GM13977 (cell line): Measurements from ENCODE around the gene APOC1.

Experiments
- DNase-seq: peaks from one replicate; pipeline ENCODE4 v3.0.0; 2012; ENCODE audit warnings: low spot score
- in situ Hi-C: fragments of 300-500 bp; cut with MboI; formaldehyde crosslinking; loops from one replicate; pipeline ENCODE4 v1.12.0; 2022; ENCODE audit warnings: low sequenced_read_pairs, low pct_unique_long_range_greater_than_20kb, mixed read lengths, inconsistent platforms; ENCODE audit not compliant: unreplicated experiment
- TF ChIP-seq, protein P1 (sequence below): IDR thresholded peaks from 2 replicates; pipeline ENCODE4 v1.5.1; 2012; ENCODE audit warnings: mild to moderate bottlenecking, control low read depth; ENCODE audit not compliant: insufficient read depth; ENCODE audit errors: extremely low read depth, missing control alignments

The APOC1 gene

DNA sequence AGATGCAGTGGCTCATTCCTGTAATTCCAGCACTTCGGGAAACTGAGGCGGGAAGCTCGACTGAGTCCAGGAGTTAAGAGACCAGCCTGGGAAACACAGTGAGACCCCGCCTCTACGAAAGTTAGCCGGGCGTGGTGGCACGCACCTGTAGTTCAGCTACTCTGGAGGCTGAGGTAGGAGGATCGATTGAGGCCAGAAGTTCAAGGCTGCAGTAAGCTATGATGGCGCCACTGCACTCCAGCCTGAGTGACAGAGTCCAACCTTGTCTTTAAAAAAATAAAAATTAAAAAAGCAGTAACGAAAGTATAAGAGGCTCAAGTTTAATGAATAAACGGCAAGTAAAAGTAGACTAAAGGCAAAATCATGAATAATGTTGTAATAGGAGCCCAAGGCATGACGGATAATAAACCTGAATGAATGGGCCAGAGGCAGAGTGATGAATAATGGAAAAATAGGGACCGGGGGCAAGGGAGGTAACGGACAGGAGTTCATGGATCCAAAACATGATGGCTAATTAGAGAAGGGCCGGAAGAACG lies 24.5 kb upstream of the APOC1 start:
- DNase-seq, result no peak
- TF ChIP-seq, protein P1, sequence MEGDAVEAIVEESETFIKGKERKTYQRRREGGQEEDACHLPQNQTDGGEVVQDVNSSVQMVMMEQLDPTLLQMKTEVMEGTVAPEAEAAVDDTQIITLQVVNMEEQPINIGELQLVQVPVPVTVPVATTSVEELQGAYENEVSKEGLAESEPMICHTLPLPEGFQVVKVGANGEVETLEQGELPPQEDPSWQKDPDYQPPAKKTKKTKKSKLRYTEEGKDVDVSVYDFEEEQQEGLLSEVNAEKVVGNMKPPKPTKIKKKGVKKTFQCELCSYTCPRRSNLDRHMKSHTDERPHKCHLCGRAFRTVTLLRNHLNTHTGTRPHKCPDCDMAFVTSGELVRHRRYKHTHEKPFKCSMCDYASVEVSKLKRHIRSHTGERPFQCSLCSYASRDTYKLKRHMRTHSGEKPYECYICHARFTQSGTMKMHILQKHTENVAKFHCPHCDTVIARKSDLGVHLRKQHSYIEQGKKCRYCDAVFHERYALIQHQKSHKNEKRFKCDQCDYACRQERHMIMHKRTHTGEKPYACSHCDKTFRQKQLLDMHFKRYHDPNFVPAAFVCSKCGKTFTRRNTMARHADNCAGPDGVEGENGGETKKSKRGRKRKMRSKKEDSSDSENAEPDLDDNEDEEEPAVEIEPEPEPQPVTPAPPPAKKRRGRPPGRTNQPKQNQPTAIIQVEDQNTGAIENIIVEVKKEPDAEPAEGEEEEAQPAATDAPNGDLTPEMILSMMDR, result no peak

DNA sequence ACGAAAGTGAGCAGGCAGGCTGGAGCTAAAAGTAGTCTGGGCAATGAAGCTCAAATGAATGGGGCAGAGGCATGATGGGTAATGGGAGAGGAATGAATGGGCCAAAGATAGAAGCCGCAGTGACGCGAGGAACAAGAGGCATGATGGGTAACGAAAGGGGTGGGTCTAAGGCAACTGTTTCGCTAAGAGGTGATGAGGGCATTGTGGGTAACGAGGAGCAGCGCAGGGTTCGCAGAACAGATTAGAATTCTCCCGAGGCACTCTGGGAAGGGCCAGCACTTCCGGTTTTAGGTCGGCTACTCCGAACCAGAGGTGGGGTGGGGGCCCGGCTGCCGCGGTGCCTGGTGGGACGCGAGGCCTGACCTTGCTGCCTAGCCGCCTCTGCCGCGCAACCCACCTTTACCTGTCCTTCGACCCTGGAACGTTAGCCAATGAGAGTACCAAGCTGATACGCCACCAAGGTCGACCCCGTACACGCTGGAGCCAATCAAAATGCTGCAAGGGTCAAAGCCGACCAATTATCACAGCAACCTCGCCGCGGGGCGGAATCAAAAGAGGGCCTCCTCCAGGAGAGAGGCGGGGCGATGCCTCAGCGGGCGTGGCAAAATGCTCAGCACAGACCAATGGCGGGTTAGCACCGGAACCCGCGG lies 23.9 kb upstream of the APOC1 start:
- peak; percentile 94 for DNase-seq
- in situ Hi-C loops, result no loop called here
- TF ChIP-seq, protein P1, result no peak

More for the DNA sequence above, 24.5 kb upstream of the APOC1 start:
- in situ Hi-C loops, result no loop called here

DNA sequence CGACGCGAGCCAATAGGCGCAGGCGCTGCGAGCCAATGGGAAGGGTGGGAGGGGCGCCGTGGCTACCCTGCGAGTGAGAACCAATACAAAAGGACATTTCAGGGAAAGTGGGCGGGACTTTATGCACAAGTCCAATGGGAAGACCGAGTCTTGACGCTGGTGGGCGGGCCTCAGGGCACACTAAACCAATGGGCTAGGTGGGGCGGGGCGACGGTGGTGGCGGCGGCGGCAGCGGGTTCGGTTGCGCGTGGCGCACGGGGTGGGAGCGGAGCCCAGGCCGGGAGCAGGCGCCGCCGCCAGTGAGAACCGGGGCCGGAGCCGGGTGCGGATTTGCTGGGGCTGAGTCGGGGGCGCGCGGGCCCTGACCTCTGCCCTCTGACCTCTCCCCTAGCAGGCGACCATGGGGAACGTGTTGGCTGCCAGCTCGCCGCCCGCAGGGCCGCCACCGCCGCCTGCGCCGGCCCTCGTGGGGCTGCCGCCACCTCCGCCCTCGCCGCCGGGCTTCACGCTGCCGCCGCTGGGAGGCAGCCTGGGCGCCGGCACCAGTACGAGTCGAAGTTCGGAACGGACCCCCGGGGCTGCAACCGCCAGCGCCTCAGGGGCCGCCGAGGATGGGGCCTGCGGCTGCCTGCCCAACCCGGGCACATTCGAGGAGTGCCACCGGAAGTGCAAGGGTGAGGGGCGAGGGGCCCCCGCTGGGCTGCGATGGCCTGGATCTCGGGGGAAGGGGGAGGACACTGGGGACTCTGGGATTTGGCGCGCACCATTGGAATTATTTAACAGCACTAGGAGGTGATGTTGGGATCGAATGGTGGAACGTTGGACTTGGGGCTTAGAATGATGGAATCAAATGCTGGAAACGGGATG lies 23.2 kb upstream of the APOC1 start, which contains the start of gene TOMM40:
TSS of gene TOMM40 (plus strand) at position 239 of the 867 bp plus-strand sequence. CDS start at position 401, 162 bp downstream.
- DNase-seq, result peak; percentile 100
- TF ChIP-seq, protein P1, result no peak
- in situ Hi-C loops, result no loop called here

DNA sequence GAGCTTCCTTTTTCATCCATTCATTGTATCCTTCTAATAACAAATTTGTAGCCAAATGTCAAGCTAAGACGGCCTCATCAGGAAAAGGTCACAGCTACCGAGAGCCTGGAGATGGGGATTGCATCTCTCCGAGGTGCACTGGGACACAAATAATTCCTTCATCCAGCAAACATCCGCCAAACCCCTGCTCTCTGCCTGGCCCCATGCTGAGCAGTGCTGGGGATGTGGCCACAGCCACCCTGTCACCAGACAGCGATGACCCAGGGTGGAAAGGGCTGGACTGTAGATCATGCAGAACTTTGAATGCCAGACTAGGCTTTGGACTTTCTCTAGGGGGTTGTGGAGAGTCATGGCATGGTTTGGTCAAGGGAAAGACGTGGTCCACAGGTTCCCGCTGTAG lies 21.5 kb upstream of the APOC1 start:
- in situ Hi-C loops, result no loop called here
- DNase-seq, result no peak
- TF ChIP-seq, protein P1, result no peak

DNA sequence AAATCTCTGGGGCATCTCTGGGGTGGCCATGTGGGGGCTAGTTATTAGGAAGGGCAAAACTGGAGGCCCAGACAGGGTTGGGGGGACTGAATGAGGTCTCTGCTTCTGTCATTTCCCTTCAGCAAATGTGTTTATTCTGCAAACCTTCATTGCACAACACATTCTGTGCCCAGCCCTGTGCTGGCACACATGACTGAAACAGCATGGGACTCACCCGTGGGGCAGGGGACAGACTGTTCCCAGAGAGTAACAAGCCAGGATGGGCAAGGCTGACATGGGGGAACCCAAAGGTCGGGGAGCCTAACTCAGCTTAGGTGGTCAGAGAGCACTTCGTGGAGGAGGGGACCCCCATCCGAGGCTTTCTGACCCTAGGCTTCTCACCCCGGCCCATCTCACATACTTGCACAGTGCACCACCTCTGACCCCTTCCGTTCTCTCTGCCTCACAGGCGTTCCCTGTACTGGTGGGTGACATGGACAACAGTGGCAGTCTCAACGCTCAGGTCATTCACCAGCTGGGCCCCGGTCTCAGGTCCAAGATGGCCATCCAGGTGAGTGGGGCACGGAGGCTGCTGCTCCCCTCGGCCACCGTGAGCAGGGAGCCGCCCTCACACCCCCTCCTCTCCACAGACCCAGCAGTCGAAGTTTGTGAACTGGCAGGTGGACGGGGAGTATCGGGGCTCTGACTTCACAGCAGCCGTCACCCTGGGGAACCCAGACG lies 20.9 kb upstream of the APOC1 start:
- DNase-seq, result no peak
- TF ChIP-seq, protein P1, result no peak
- in situ Hi-C loops, result no loop called here

DNA sequence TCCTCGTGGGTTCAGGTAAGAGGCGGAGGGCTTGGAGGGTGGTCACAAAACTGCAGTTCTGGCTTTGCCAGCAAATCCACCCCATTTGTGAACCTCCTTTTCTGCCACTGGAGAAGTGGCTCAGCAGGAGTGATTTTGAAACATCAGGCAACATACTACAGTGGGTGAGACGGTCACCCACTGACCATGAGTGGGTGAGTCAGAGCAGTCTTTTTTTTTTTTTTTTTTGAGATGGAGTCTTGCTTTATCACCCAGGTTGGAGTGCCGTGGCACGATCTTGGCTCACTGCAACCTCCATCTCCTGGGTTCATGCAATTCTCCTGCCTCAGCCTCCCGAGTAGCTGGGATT lies 20.4 kb upstream of the APOC1 start:
- in situ Hi-C loops, result no loop called here
- DNase-seq, result no peak
- TF ChIP-seq, protein P1, result no peak
